Activated T-cell treated with anti-CD3 and anti-CD28 coated beads, Interleukin-2, amount 50 U/mL, for 48 hours (primary cell): Measurements from ENCODE around the gene GHRL.
"Not testable (repeated sequence)": the region's sequence is repeated elsewhere in the genome, so short reads cannot be mapped to it uniquely, and the experiment has no call there.

Experiments used
- DNase-seq, 2 experiments: peaks; one replicate each; pipeline ENCODE4 v3.0.0-alpha.2; 2020

Gene GHRL

GRCh38 chr3:10322352-10322710 lies 29.6 kb upstream of the GHRL start:
- DNase-seq: no peak

GRCh38 chr3:10321630-10322351 lies 29.0 kb upstream of the GHRL start:
- no peak for DNase-seq

GRCh38 chr3:10320320-10320677 lies 27.6 kb upstream of the GHRL start:
- DNase-seq: no peak

- no peak for DNase-seq
These were observed 27.1 kb upstream of the GHRL start for GRCh38 chr3:10319804-10320203.

GRCh38 chr3:10319251-10319650 lies 26.5 kb upstream of the GHRL start:
- DNase-seq: no peak

- no peak for DNase-seq
These were observed 25.2 kb upstream of the GHRL start for GRCh38 chr3:10317961-10318350.

GRCh38 chr3:10317311-10317960 lies 24.7 kb upstream of the GHRL start:
- no peak for DNase-seq

- DNase-seq: no peak
These were observed 23.1 kb upstream of the GHRL start for GRCh38 chr3:10315771-10316344.

- DNase-seq: no peak
These were observed 22.4 kb upstream of the GHRL start for GRCh38 chr3:10315101-10315500.

- no peak for DNase-seq
These were observed 20.1 kb upstream of the GHRL start for GRCh38 chr3:10312861-10313260.

GRCh38 chr3:10312391-10312790 lies 19.6 kb upstream of the GHRL start:
- no peak for DNase-seq

GRCh38 chr3:10311710-10312109 lies 19.0 kb upstream of the GHRL start:
- DNase-seq: no peak

GRCh38 chr3:10310578-10310977 lies 17.8 kb upstream of the GHRL start:
- no peak for DNase-seq

- no peak for DNase-seq
These were observed 17.0 kb upstream of the GHRL start for GRCh38 chr3:10309736-10310135.

GRCh38 chr3:10308678-10309077 lies 15.9 kb upstream of the GHRL start:
- no peak for DNase-seq

- DNase-seq: no peak
These were observed 13.4 kb upstream of the GHRL start for GRCh38 chr3:10306156-10306555.

- no peak for DNase-seq
These were observed 12.7 kb upstream of the GHRL start for GRCh38 chr3:10305331-10305902.

- DNase-seq: no peak
These were observed 12.2 kb upstream of the GHRL start for GRCh38 chr3:10304905-10305304.

- no peak for DNase-seq
These were observed 11.0 kb upstream of the GHRL start for GRCh38 chr3:10303785-10304184.

GRCh38 chr3:10303105-10303504 lies 10.4 kb upstream of the GHRL start:
- DNase-seq: no peak

GRCh38 chr3:10300087-10300486 lies 7.3 kb upstream of the GHRL start:
- DNase-seq: no peak

- DNase-seq: no peak
These were observed 6.9 kb upstream of the GHRL start for GRCh38 chr3:10299679-10300078.

GRCh38 chr3:10299175-10299574 lies 6.4 kb upstream of the GHRL start:
- DNase-seq: no peak

- DNase-seq: not testable (repeated sequence)
These were observed 5.3 kb upstream of the GHRL start for GRCh38 chr3:10298064-10298463.
